ENCODE results near the gene NHLRC3.

The NHLRC3 gene

DNA sequence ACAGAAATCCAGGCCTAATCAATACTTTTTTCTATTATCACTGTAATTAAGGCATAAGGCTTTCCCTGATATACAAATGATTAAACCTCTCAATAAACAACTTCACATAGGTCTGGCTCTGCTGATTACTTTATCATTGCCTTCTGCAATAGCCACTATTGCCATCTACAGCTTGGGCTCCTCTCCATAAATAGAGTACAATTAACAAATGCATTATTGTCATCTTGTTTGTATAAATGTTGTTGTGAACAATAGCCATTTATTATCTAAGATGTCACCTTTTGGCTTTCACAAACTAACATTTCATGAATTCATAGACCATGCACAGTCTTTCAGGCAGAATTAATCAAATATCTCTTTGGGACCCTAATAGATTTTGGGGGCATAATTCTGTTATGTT, 53.3 kb downstream of the NHLRC3 start:
- TF ChIP-seq, protein P1, sequence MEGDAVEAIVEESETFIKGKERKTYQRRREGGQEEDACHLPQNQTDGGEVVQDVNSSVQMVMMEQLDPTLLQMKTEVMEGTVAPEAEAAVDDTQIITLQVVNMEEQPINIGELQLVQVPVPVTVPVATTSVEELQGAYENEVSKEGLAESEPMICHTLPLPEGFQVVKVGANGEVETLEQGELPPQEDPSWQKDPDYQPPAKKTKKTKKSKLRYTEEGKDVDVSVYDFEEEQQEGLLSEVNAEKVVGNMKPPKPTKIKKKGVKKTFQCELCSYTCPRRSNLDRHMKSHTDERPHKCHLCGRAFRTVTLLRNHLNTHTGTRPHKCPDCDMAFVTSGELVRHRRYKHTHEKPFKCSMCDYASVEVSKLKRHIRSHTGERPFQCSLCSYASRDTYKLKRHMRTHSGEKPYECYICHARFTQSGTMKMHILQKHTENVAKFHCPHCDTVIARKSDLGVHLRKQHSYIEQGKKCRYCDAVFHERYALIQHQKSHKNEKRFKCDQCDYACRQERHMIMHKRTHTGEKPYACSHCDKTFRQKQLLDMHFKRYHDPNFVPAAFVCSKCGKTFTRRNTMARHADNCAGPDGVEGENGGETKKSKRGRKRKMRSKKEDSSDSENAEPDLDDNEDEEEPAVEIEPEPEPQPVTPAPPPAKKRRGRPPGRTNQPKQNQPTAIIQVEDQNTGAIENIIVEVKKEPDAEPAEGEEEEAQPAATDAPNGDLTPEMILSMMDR (IDR thresholded peaks at IDR 0.05; ENCODE audit: low read depth, low read length, missing control alignments) = no peak
- in situ Hi-C loops (cut with HindIII; ENCODE audit: low sequenced_read_pairs) = no loop called here
- no peak overlapping the region for H3K4me3 ChIP-seq (ENCODE audit: low read depth, low read length)
- no peak for DNase-seq (ENCODE audit: low read depth)

DNA sequence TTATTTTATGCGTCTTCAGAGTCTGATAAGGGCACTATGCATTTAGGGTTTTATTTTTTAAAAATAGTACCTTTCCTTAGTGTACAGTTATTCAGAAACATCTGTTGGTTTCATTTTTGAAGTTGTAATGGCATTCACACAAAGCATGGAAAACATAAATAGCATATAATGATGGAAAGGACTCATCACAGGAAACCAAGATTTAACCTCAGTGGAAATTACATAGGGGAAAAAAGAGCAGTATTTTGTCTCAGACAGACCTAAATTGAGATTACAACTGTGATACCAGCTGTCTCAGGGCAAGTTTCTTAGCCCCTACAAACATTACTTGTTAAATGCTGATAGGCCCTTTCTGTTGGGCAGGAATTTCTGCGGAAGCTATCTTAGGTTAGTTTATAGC, 57.2 kb downstream of the NHLRC3 start:
- no peak overlapping the region for H3K4me3 ChIP-seq (ENCODE audit: low read depth, low read length)
- TF ChIP-seq, protein P1 (IDR thresholded peaks at IDR 0.05; ENCODE audit: low read depth, low read length, missing control alignments) = no peak
- no peak for DNase-seq (ENCODE audit: low read depth)
- in situ Hi-C loops (cut with HindIII; ENCODE audit: low sequenced_read_pairs) = no loop called here

DNA sequence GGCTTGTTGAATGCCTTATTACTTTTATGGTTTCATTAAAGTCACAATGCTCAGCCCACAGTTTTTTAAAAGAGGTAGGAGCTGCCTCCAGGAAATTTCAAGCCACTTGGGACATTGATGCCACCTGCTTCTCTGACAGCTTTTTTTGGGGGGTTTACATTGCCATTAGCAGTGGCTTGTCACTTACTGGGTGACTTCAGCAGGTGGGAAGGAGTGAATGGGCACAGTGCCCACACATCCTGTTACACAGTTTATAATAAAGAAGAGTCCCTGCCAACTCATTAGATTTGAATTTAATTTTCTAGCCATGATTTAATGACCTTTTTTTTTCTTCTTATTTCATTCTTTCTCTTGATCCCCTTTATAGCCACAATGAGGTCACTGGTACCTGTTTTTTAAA, 61.0 kb downstream of the NHLRC3 start:
- no peak for DNase-seq (ENCODE audit: low read depth)
- TF ChIP-seq, protein P1 (IDR thresholded peaks at IDR 0.05; ENCODE audit: low read depth, low read length, missing control alignments) = no peak
- in situ Hi-C loops (cut with HindIII; ENCODE audit: low sequenced_read_pairs) = no loop called here
- H3K4me3 ChIP-seq (ENCODE audit: low read depth, low read length) = no peak overlapping the region
